Measurements from ENCODE around the gene TAS2R60. TPM values are rescaled to one million over a fixed set of nuclear protein-coding genes. Genes with fewer than 3 reads are reported as not detected.

Gene TAS2R60
- total RNA-seq, 1 experiment from 2014 or later: not detected

DNA sequence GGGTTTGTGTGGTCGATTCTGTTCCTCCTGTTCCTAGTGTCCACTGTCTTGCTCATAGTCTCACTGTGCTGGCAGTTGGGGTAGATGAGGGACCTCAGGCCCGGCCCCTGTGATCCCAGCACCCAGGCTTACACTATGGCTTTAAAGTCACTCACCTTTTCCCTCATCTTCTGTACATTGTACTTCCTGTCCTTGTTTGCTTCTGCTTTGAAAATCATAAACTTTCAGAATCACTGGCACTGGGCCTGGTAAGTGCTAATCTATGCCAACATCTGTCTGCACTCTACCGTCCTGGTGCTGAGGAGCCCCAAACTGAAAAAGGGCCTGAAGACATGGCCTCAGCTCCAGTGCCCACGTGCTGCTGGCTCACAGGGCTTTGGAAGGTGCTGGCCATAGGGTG lies 5.7 kb upstream of the TAS2R60 start:
- Mint-ChIP-seq H3K4me1 (peaks cover 21% of the 10 kb centered on the region in 2 experiments), H3K27ac (no peak overlapping the region), H3K4me3 (no peak overlapping the region), H3K36me3 (ENCODE audit: insufficient read depth in 1 of 3, low read depth in 3 of 3) (no peaks in the 10 kb centered on the region; a peak in 1 of 7 replicates), H3K9me3 (no peaks in the 10 kb centered on the region), H3K27me3 (ENCODE audit: low read depth) (no peaks in the 10 kb centered on the region; the same call in none of the 2 replicates)
- H2BK5ac ChIP-seq (ENCODE audit: insufficient read length, low read length): no peak overlapping the region
- TF ChIP-seq CTCF (conservative IDR thresholded peaks at IDR 0.05): no peak
- no CpG with 5 or more reads among the region's 4 CpGs for WGBS (ENCODE audit: extremely low coverage, insufficient read length, low lambda C conversion rate)
- H4K5ac ChIP-seq (ENCODE audit: insufficient read length, low read depth, low read length): no peak overlapping the region
- no peak overlapping the region for H3K4ac ChIP-seq (ENCODE audit: low read depth, low read length)
- no peaks in the 10 kb centered on the region for H3K79me2 ChIP-seq (ENCODE audit: insufficient read depth, low read length)
- H2AFZ ChIP-seq (ENCODE audit: low read length): no peak overlapping the region
- no peak for DNase-seq
- no peak overlapping the region for H2AK5ac ChIP-seq (ENCODE audit: insufficient read length, low read length)
- no peak overlapping the region for H2BK120ac ChIP-seq (ENCODE audit: low read depth, low read length, poor library complexity, severe bottlenecking)
- no peaks in the 10 kb centered on the region for H3K23me2 ChIP-seq (ENCODE audit: insufficient read length, low read depth, low read length, poor library complexity, severe bottlenecking)
- H4K20me1 ChIP-seq (ENCODE audit: control insufficient read depth, insufficient read depth, insufficient read length): no peaks in the 10 kb centered on the region
- no peak overlapping the region for H4K91ac ChIP-seq (ENCODE audit: insufficient read length, low read depth, low read length)
- no peak overlapping the region for H3K27ac ChIP-seq (ENCODE audit: insufficient read length, low read depth, low read length)
- H2BK15ac ChIP-seq (ENCODE audit: low read depth, low read length): no peak overlapping the region
- H4K8ac ChIP-seq (replicated peaks; ENCODE audit: insufficient read length, low read depth, low read length): no peak overlapping the region
- no peaks in the 10 kb centered on the region for H3K27me3 ChIP-seq (ENCODE audit: insufficient read depth, low read length)
- no peak overlapping the region for H3T11ph ChIP-seq (ENCODE audit: low read length)
- H3K9me3 ChIP-seq (ENCODE audit: control insufficient read depth, low read depth, low read length): no peaks in the 10 kb centered on the region
- no peak overlapping the region for H2BK12ac ChIP-seq (ENCODE audit: insufficient read length, low read depth, low read length)
- no peak overlapping the region for H3K14ac ChIP-seq (ENCODE audit: insufficient read depth, low read length)
- no peak overlapping the region for H3K23ac ChIP-seq (ENCODE audit: insufficient read length, low read depth, low read length)
- H3K4me1 ChIP-seq (ENCODE audit: insufficient read depth, low read length): peaks cover 7% of the 10 kb centered on the region; the same call in 1 of the 2 replicates
- no peak overlapping the region for H2BK20ac ChIP-seq (ENCODE audit: low read depth, low read length, poor library complexity, severe bottlenecking)
- H3K79me1 ChIP-seq (ENCODE audit: insufficient read depth, low read depth, low read length, poor library complexity, severe bottlenecking): no peaks in the 10 kb centered on the region
- no peak overlapping the region for H3K4me2 ChIP-seq (ENCODE audit: insufficient read depth, insufficient read length, low read length)
- H3K18ac ChIP-seq (ENCODE audit: insufficient read length, low read depth, low read length): no peak overlapping the region
- H3K9ac ChIP-seq (ENCODE audit: extremely low read depth, insufficient read length, low read length): no peak overlapping the region
- H3K56ac ChIP-seq (ENCODE audit: insufficient read length, low read depth, low read length): no peak overlapping the region
